Erythroblast (primary cell): ENCODE data around the gene FRMD4A.

Source experiments
- GATA1 ChIP-seq: IDR thresholded peaks from 2 replicates; pipeline ENCODE4 v1.6.1; 2011; ENCODE audit warnings: low read depth, mild to moderate bottlenecking, control low read depth, low read length, moderate library complexity
- POLR2A ChIP-seq: IDR thresholded peaks from 2 replicates; pipeline ENCODE4 v1.6.1; 2011; ENCODE audit warnings: mild to moderate bottlenecking, low read length

- TF ChIP-seq POLR2A (no peak), GATA1 (no peak)
Measured at GRCh38 chr10:13758756-13759155, 572.0 kb downstream of the FRMD4A start.
